HG02885 (cell line): ENCODE data around the gene DLG2.

Source experiments
- ATAC-seq: cut with Tn5 transposase; IDR thresholded peaks from one replicate; pipeline ENCODE4 v1.9.1; 2021; ENCODE audit warnings: mild to moderate bottlenecking; ENCODE audit not compliant: unreplicated experiment, poor library complexity

DLG2 gene

DNA sequence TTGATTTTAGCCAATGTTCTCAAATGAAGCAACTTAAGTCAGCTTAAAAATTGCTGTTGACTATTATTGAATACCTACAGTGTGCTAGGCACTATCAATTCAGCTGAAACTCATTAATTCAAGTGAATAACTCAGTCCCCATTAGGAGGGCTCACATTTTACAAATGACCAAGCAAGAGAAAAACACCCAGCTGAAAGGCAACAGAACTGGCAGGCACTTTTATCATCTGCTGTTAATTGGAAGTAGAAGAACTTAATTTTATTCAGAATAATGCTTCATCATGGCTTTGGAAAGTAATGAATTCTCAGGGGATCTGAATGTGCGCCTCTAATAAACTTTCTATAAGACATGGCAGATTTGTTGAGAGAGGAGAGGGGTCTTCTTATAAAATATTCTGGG, 1066.9 kb downstream of the DLG2 start:
- ATAC-seq: no peak

DNA sequence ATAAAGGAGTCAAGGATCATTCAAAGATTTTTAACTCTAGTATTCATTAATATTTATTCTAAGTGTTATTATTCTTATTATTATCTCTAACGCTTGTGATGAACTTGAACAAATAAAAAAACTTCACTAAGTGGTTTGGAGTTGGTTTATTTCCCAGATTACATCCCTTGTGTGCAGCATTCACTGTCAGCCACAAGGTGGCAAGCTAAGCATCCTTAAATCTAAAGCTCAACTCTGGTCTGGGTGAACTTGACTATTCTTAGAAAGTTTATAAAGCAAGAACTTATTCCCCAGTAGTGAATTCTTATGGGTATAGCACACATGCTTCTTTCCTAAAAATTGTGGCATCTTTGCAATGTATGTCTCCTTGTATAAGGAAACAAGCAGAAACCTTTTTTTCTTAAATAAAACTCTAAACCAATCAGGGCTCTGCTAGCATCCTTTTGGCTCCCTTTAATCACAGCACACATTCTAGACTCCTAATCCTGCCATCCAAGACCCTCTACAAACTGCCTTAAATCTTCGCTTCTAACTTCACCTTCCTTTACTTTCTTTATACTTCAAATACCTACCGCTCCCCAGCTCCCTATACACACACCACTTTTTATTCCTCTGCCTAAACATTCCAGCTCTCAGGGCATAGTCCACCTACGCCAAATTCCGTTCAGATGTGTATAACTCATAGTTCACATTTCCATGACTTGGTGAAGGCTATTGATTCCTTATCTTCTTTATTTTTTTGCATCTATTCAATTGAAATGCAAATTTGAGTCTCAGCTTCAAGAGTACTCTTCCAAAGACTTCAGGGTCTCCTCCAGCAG, 1068.8 kb downstream of the DLG2 start:
- ATAC-seq: peak; percentile 96

DNA sequence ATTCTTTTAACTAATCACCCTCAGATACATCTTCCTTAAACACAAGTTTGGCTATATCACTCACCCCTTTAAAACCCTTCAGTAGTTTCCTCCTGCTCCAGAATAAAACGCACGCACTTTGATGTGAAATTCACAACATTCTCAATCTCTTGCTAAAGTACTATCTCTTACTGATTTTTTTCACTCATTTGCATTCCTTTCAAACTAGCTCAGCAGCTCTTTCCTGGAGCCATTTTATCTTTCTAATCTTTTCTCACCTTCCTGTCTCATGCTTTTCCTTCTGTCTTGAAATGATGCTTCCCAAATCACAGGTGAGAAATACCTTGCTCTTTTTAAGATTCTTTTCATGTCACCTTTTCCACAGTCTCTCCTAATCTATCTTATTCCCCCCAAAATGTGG, 1074.4 kb downstream of the DLG2 start:
- ATAC-seq: no peak

DNA sequence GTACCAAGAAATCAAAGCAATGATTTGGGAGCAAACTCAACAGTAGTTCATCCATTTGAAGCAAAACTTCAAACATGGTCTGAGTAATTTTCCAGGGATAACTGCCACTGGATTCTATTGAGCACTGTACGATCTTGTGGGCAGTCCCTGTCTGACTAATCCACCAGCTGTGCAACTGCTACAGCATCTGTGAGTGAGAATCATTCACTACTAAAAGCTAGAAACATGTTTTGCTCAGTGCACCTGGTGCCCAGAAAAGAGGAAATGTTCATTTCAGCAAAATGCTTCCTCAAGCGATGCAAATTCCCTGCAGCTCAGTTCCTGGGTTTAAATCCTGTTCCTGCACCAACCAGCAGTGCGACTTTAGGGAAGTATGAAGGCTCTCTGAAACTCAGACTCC, 1077.9 kb downstream of the DLG2 start:
- ATAC-seq: peak; percentile 95

DNA sequence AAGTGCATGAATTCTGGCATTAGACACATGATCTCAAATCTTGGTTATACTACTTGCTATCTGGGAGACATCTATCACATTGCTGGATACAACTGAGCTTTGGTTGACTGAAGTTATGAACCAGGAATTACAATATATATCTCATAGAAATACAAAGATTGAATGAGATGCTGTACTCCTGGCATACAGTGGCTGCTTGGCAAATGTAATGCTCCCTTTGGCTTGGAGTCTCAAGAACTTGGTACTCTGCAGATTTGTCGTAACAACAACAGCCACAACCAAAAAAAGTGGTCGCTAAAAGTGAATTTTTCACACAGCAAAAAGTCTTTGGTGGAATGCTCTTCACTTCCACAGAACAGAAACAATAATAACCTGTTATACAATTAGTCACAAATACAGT, 1082.6 kb downstream of the DLG2 start:
- ATAC-seq: no peak

DNA sequence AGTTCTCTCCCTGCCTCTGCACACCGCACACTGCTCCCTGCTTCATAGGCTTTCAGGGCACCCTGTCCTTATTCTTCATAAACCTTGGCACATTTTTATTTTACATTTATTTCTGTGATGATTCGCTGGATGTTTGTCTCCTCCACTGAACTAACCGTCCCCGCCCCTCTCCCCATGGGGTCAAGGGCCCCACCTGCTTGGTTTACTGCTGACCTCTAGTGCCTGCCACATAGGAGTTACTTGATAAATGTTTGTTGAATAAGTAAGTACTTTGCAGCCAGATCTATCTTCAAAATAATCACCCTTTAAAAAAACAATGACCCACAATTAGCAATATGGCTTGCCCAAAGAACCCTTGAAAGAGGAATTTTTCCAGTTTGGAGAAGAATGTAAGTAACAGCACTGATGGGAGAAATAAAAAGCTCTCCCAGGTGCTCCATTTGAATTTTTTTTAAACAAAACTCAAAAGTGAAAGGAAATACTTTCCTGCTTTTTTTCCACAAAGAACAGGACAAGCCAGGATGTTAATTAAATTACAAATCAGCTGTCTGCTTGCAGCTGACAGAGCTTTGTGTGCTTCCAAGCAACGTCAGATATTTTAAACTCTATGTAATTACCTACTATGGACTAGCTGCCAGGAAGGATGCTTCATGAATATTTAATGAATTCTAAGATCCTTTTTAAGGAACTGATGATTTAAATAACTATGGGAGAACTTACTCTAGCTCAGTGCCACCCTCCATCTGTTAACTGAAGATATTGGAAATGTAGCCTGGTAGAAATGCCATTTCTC, 1083.6 kb downstream of the DLG2 start:
- no peak for ATAC-seq

DNA sequence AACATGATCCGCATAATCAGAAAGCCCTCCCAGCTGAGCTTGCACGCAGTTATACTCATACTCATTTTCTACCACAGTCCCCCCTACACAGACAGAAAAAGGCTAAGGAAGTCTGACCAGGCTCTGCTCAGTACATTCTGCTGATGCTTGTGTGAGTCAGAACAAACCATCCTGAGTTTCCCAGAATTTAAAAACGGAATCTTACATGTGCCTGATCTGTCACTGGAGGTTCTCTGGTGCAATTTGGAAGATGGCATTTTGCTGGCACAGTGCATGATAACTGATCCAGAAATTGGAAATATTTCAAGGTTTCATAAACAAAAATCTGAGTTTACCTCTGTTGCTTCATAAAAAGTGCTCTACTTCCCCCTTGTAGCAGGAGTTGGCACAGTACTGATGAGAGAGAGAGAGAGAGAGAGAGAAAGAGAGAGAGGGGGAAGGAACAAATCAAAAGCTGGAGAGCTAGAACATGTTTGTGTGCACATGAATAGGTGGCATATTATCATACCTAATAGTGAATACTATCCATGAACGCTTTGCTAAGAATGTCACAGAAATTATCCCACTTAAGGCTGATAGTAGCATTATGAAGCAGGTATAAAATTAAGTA, 1085.3 kb downstream of the DLG2 start:
- no peak for ATAC-seq

DNA sequence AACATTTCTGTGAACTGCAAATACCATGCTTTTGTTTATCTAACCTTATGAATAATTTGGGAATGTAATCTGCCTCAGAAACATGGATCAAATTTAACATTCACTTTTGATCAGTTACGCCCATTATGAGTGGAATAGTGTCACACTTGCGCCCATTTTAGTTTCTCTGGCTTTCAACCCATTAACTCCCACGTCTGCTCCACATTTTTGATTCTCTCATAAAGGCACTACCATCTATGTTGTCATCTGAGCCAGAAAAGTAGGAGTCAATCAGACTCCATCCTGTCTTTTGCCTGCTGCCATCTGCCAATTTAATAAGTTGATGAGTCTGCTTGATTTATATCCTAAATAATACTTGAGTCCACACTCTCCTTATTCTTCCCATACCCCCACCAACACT, 1090.7 kb downstream of the DLG2 start:
- ATAC-seq: no peak

DNA sequence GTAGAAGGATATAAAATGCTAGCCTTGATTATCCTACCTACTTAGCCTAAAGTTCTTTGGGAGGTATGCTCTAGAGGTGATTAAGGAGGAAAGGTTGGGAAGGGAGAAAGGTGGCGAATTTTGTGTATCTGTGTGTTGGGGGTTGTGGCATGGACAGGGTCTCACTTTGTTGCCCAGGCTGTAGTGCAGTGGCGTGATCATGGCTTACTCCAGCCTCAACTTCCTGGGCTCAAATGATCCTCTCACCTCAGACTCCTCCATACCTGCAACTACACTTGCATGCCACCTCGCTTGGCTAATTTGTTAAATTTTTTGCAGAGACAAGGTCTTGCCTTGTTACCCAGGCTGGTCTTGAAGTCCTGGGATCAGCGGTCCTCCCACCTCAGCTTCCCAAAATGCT, 1094.8 kb downstream of the DLG2 start:
- ATAC-seq: no peak

DNA sequence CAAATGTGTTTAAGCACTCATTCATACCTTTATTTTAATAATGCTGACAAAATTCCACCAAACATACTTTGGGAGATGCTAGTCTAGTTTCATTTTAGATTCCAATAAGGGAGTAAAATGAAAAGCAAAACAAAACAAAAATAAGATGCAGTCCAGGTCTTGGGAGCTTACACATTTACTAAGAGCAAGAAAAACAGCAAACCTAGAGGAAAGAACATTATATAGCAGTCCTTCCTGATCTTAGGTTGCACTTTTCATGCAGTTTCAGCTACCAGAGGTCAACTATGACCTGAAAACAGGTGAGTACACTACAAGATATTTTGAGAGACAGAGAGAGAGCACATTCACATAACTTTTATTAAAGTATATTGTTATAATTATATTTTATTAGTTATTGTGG, 1100.9 kb downstream of the DLG2 start:
- no peak for ATAC-seq

DNA sequence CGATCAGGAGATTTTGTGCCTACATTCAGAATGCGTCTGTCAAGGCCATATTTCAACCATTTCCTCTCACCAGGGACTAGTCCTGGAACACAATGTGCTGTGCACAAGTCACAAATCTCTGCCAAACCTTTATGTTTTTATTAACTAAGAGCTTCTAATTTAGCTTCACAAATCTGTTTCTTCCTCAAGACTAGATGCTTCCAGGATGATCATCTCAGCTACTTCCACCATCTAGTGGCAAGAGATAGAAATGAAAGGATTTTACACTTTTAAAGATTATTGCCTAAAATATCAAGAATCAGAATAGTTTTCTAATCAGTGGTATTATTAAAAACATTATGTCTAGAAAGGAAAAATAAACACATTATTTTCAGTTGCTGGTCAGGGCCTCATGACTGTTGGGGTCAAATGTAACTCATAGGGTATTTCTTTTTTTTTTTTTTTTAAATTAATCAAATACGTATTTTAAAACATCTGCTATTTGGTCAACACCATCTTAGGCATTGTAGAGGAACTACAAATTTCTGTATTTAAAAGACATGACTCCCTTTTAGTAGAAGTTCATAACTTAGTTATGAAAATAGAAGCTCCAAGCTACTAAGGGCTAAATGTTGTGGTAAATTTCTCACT, 1102.6 kb downstream of the DLG2 start:
- ATAC-seq: no peak

DNA sequence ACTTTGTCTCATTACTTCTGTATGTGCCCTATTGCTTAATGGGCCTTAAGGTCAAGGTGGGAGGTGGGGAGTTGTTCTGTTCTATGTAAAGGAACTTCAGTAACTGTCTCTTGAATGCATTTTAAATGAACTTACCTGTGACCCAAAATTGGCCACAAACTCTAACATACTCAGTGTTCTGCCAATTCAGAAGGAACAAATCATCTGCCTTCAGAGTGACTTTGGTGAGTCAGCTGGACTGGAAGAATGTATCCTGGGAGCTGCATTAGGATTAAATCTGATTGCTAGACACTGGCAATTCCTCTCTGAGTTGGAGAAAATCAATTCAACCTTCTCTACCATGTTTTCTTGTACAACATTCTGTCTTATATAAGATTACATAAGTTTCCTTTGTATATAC, 1104.8 kb downstream of the DLG2 start:
- ATAC-seq: no peak

DNA sequence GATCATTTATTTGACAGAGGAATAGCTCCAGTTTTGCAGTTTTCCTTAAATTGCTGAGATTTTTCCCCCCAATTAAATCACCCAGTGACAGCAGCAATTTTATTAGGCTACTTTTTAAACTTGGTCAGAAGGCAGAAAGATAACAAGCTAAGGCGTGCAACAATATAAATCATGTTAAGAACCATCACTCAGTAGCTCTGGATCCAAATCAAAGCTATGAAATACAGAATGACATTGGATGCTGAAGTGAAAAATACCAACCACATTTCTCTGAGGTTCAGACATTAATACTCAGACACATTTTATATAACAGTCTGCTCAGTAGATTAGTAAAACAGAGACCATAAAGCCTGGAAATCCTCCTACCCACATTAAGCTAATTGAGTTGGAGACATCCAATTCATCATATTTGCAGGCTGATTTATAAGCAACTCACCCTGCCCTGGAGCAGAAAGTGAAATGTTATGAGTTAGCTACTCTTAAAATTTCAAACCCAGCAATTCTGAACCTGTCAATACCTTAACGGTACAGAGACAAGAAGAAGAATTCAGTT, 1108.4 kb downstream of the DLG2 start:
- no peak for ATAC-seq

DNA sequence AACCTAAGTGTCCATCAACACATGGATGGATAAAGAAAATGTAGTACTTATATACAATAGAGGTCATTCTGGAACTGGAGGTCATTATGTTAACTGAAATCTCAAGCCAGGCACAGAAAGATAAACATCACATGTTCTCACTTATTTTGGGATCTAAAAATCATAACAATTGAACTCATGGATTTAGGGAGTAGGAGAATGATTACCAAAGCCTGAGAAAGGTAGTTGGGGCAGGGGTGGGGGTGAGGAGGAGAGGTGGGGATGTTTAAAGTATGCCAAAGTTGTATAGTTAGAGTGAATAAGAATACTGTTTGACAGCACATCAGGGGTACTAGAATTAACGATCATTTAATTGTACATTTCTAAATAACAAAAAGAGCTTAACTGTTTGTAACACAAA, 1112.7 kb downstream of the DLG2 start:
- ATAC-seq: no peak

DNA sequence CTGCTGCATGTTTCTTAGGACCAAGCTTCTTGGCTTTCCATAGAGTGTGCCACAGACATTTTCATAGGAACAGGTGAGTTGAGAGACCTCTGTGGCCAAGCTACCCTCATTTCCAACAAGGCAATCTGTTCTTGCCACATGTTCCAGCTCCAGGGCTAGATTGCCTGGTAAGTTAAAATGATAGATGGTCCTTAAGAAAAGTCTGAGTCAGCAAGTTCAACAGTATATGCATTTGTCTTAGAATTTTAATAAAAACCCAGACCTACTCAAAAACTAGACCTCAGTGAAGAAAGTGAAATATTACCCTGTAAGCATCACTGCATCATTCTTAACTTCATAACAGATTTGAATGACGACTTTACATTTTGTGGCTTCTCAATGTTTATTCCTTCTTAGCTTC, 1123.6 kb downstream of the DLG2 start:
- ATAC-seq: no peak

DNA sequence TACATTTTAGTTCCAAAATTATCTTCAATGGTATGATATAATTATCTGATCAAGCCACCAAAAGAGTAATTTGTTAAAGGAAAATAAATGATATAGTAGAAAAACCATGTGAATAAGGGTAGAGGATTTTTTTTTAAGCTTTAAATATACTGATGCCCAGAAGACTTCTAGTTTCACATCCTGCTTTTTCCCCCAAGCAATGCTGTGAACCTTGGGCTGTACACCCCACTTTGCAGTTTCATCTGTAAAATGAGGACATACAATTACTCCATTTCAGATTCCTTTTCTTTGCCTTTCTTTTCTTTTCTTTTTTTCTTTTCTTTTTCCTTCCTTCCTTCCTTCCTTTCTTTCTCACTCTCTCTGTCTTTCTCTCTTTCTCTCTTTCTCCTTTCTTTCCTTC, 1125.4 kb downstream of the DLG2 start:
- no peak for ATAC-seq

DNA sequence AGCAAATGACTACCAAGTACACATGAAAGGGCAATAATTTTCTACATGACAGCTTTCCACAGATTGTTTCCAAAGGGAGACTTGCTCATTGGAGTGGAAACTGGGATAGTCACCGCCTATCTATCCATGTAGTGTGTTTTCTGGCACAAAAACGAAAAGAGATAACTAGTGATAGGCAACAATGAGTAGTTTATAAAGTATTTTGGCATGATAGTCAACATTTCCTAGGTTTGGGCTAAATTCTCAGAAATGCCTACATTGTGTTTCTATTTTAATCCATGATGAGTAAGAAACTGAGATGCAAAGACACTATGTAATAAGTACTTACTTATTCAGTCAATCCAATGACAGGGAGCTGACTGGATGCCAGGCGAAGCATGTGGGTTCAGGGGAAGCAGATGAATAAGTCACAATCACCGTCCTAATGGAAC, 1129.1 kb downstream of the DLG2 start:
- no peak for ATAC-seq

DNA sequence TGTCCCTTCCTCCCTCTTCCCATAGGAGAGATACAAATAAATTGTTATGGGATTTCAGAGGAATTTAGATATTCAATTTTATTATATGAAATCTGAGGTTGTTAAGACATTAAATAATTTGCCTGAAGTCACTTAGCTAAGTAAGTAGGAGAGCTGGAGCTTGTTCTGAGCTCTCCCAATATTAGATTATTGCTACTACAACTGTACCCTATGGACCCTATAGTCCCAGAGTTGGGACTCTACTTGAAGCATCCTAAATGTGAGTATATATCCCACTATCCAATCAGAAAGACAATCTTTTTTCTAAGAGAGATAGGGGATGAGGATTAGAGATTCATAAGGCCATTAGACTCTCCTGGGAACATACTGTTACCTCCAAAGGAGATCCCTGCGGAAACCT, 1130.0 kb downstream of the DLG2 start:
- ATAC-seq: no peak

DNA sequence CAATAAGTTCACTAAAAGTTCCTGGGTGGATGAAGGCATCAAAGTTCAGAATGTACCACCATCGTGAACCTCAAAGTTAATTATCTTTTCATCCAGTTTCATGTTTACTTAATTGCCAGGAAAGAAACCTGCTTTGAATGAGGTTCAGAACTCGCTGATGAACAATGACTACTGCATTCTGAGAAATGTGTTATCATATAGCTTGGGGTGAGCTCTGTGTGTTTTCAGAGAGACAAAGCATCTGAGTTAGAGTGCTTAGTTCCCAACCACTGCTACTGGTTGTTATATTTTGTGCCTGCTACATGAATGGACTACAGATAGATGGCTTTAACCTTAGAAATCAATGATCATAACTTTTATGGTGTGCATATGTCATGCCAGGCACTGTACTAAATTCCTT, 1131.0 kb downstream of the DLG2 start:
- ATAC-seq: no peak

DNA sequence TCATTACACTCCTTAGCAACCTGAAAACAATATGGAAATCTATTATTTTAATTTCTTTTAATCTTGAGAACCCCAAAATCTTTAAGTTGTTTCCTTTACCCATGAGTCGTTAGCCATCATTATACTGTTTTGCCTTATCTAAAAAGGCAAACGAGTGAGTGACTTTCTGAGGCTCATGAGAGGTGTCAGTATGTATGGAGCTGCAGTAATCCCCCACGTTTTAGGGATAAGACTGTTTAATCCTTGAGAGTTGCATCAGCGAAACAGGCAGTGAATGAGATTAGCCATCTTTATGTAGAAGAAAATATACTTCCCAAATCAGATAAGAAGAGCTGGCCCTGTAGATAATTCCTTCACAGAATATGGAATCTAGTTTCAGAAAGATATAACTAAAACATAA, 1147.0 kb downstream of the DLG2 start:
- no peak for ATAC-seq

DNA sequence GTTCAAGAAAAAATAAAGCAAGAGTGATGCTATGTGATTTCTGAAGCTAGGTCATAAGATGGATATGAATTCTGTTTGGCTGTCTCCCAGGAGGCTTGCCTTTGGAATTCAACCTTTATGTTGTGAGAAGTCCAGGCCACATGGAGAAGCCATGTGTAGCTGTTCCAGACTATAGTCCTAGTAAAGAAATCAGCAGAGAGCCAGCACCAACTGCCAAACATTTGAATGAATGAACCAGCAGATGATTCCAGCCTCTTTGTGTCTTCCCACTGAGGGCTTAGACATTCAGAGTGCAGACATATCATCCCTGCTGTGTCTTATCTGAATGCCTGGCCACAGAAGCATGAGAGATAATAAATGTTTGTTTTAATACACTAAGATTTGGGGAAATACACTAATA, 1150.6 kb downstream of the DLG2 start:
- ATAC-seq: no peak
